H1 (cell line): ENCODE measurements around the gene IPO13. TPM values are rescaled to one million over a fixed set of nuclear protein-coding genes. Genes with fewer than 3 reads are reported as not detected.

ENCODE experiments used
- BRCA1 ChIP-seq: IDR thresholded peaks from 2 replicates; pipeline ENCODE4 v1.6.1; 2012; ENCODE audit warnings: low read depth, low read length, improper control_type of control experiment
- CHD1 ChIP-seq: IDR thresholded peaks from 2 replicates; pipeline ENCODE4 v1.6.1; 2012; ENCODE audit warnings: low read depth, low read length, improper control_type of control experiment
- USF2 ChIP-seq: IDR thresholded peaks from 2 replicates; pipeline ENCODE4 v1.6.1; 2011; ENCODE audit warnings: low read length, improper control_type of control experiment
- ZNF274 ChIP-seq: IDR thresholded peaks from 2 replicates; pipeline ENCODE4 v1.7.0; 2012; ENCODE audit warnings: low read length, borderline replicate concordance; ENCODE audit errors: extremely low read depth
- polyA plus RNA-seq, 7 experiments: library from polyadenylated mRNA; depleted of rRNA in 3 of 7; stranded (reverse) in 5 of 7; unstranded in 2 of 7; fragments of >200 nt in 5 of 7; fragments of 200-250 nt in 2 of 7; gene quantifications; 1 replicate in 5 of 7; 2 replicates in 1 of 7; 4 replicates in 1 of 7; pipeline versions ENCODE4 v1.2.1 to v1.2.3, GENCODE V29; 2011 to 2013; ENCODE audit warnings: missing spikeins in 2 of 7, mixed read lengths in 2 of 7
- total RNA-seq: library from RNA; stranded (reverse); fragmentation: NEBNext Ultra II Directional; extraction: Animal tissue kit (Norgen Biotek cat#: 25700); gene quantifications from 2 replicates; pipeline ENCODE4 v1.2.1, GENCODE V29; 2021

Gene IPO13
- total and polyA plus RNA-seq, 2 of the 8 experiments (the other 6 are each of a cell fraction or from before 2014, with no cell fraction given): 23.0 to 27.0 TPM

DNA sequence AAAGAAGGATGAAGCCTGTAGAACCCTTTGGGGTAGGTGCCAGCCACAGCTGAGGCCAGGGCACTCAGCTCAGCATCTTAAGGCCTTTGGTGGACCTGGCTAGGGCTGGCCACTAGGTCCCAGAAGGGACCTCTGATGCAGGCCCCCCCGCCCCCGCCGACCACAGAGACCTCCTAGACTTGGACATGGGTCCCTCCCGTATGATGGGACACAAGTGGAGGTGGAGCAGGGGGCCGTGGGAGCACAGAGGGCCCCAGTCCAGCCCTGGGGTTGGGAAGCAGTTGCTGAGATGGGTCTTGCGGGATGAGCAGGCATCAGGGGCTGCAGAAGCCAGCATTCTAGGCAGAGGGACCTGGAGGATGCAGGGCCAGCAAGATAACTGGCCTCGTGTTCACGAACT lies 35.5 kb downstream of the IPO13 start (continued):
- TF ChIP-seq USF2 (no peak), CHD1 (no peak), ZNF274 (no peak), BRCA1 (no peak)
